PC-9 (cell line): ENCODE data around the gene LIPI.

Experiments used
- EZH2 ChIP-seq: fragments of 200-600 bp; sonication (generic); IDR thresholded peaks from 2 replicates; pipeline ENCODE4 v1.8.0; 2017; ENCODE audit warnings: antibody characterized with exemption, low read depth
- TF ChIP-seq, protein P1 (sequence below): fragments of 200-600 bp; sonication (generic); conservative IDR thresholded peaks from 2 replicates; pipeline ENCODE4 v1.6.1; 2017; ENCODE audit warnings: mixed run types, antibody characterized with exemption, mild to moderate bottlenecking, moderate library complexity

DNA sequence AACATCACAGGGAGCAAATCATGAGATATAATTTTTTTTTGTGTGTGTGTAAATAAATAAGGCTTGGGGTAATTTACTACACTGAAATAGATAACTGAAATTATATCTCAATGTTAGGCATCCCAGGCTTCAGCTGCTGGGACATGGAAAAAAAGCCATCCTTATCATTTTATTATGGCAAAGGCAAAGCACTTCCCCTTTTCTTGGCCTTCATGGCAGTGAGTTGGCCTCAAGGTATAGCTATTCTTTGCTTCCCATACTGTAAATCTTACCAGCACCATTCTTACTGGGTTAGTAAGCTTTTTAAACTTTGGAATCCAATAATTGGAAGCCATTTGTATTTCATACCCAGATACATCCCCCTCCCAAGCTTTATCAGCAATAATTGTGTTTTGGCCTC lies 34.2 kb upstream of the LIPI start:
- TF ChIP-seq, protein P1, sequence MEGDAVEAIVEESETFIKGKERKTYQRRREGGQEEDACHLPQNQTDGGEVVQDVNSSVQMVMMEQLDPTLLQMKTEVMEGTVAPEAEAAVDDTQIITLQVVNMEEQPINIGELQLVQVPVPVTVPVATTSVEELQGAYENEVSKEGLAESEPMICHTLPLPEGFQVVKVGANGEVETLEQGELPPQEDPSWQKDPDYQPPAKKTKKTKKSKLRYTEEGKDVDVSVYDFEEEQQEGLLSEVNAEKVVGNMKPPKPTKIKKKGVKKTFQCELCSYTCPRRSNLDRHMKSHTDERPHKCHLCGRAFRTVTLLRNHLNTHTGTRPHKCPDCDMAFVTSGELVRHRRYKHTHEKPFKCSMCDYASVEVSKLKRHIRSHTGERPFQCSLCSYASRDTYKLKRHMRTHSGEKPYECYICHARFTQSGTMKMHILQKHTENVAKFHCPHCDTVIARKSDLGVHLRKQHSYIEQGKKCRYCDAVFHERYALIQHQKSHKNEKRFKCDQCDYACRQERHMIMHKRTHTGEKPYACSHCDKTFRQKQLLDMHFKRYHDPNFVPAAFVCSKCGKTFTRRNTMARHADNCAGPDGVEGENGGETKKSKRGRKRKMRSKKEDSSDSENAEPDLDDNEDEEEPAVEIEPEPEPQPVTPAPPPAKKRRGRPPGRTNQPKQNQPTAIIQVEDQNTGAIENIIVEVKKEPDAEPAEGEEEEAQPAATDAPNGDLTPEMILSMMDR: no peak
- TF ChIP-seq EZH2: no peak
